Gastrocnemius medialis (tissue), 4 donors: ENCODE data around the gene ODC1. TPM values are rescaled to one million over a fixed set of nuclear protein-coding genes. Genes with fewer than 3 reads are reported as not detected.
A peak's percentile ranks its signal among the peaks of the same experiment; 100 is the strongest.

ENCODE experiments used
- ATAC-seq, 2 donors: fragments of 150-250 bp; one replicate each; pipeline ENCODE4 v1.9.1; 2016
- DNase-seq, 2 donors: peaks; one replicate each; pipeline ENCODE4 v3.0.0-alpha.2; 2019
- H3K27ac ChIP-seq, 4 donors: fragments of 200-600 bp; sonication (generic); 1 replicate in 1 of 4; 2 replicates in 3 of 4; pipeline ENCODE4 v1.5.1; 2016 to 2018; ENCODE audit warnings: mild to moderate bottlenecking in 2 of 4, moderate library complexity in 1 of 4
- H3K27me3 ChIP-seq, 3 donors: fragments of 200-600 bp; sonication (generic) in 2 of 3; 1 replicate in 1 of 3; 2 replicates in 2 of 3; pipeline versions ENCODE4 v1.5.1 to v1.6.0; 2016 to 2019; ENCODE audit warnings: mild to moderate bottlenecking in 1 of 3, moderate library complexity in 1 of 3
- H3K36me3 ChIP-seq, 2 donors: fragments of 200-600 bp; sonication (generic) in 1 of 2; one replicate each; pipeline ENCODE4 v1.5.1; 2017 to 2018
- H3K4me1 ChIP-seq, 2 donors: fragments of 200-600 bp; sonication (generic) in 1 of 2; one replicate each; pipeline ENCODE4 v1.5.1; 2016 to 2017; ENCODE audit warnings: mild to moderate bottlenecking in 2 of 2
- H3K4me3 ChIP-seq, 4 donors: fragments of 200-600 bp; sonication (generic) in 3 of 4; 1 replicate in 1 of 4; 2 replicates in 3 of 4; pipeline ENCODE4 v1.5.1; 2016 to 2019; ENCODE audit warnings: mild to moderate bottlenecking in 2 of 4
- H3K9me3 ChIP-seq, 3 donors: fragments of 200-600 bp; sonication (generic) in 2 of 3; 1 replicate in 1 of 3; 2 replicates in 2 of 3; pipeline ENCODE4 v1.5.1; 2016 to 2019
- CTCF ChIP-seq, 5 experiments: fragments of 450-650 bp in 3 of 5; fragments of 200-600 bp in 2 of 5; sonication (generic) in 2 of 5; IDR thresholded peaks in 4 of 5; conservative IDR thresholded peaks in 1 of 5; 1 replicate in 4 of 5; 2 replicates in 1 of 5; pipeline ENCODE4 v1.5.1; 2016 to 2019; ENCODE audit warnings: antibody characterized with exemption in 5 of 5, mild to moderate bottlenecking in 3 of 5, moderate library complexity in 3 of 5
- POLR2A ChIP-seq, 2 donors: fragments of 450-650 bp; IDR thresholded peaks; one replicate each; pipeline ENCODE4 v1.6.1; 2017; ENCODE audit warnings: antibody characterized with exemption in 2 of 2, mild to moderate bottlenecking in 2 of 2, moderate library complexity in 2 of 2
- in situ Hi-C, 4 donors: fragments of 200-750 bp; cut with MboI; loops; one replicate each; pipeline versions ENCODE4 v1.15.0 to v1.8.0; 2017; ENCODE audit warnings: low sequenced_read_pairs in 4 of 4
- intact Hi-C: fragments of 100-400 bp; cut with DNase I; formaldehyde crosslinking; loops from one replicate; pipeline ENCODE4 v1.15.1; 2023; ENCODE audit warnings: low total_unique reads
- total RNA-seq, 4 donors: library from RNA; depleted of rRNA; stranded (reverse); fragments of >200 nt; gene quantifications; one replicate each; pipeline versions ENCODE4 v1.1.0 to v1.2.3, GENCODE V29; 2016

Gene ODC1
- total RNA-seq, 4 donors from 2014 or later, result 134 to 339 (median 255) TPM

GRCh38 chr2:10494351-10495066, 46.4 kb upstream of the ODC1 start:
- Histone ChIP-seq H3K4me1 (peaks cover 3 to 9% of the 10 kb centered on the region in 2 donors), H3K27ac (no peak overlapping the region), H3K9me3 (no peaks in the 10 kb centered on the region), H3K27me3 (no peaks in the 10 kb centered on the region), H3K4me3 (no peak overlapping the region), H3K36me3 (no peaks in the 10 kb centered on the region)
- ATAC-seq (no peak), DNase-seq (no peak)
- TF ChIP-seq POLR2A (IDR thresholded peaks at IDR 0.05) (no peak), CTCF (IDR thresholded peaks at IDR 0.05 in 4 of 5, conservative IDR thresholded peaks at IDR 0.05 in 1 of 5) (no peak)
- in situ Hi-C loops (no loop called here), intact Hi-C loops (no loop called here)

DNA sequence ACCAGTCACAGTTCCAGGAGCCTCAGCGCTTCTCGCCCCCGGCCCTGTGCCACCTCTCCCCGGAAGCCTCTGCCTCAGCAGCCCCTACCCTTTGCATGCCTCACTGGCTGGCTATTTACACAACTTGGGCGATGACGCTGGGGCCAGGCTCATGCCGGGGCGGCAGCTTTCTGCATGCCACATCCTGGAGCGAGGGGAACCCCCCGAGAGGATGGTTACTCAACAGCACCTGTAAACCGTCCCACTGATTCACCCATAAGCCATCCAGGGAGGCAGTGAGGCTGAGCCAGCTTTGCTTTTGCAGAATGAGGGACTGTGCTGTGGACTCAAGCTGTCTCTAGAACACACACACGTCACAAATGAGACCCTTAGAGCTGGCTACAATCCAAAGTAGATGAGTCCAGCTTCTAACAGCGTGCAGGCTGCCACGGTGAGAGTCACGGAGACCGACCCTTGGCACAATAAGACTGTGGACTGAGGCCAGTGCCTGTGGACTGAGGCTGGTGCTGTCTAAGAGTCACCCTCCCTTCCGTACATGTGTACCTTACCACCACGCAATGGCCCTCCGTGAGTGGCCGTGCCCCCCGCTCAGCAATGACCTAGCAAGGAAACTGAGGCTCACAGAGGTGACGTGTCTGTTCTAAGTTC, 45.6 kb upstream of the ODC1 start:
- H3K27me3 ChIP-seq, result no peaks in the 10 kb centered on the region
- DNase-seq, result peak in 1 of 2 donors; percentile 19
- no peak for ATAC-seq

DNA sequence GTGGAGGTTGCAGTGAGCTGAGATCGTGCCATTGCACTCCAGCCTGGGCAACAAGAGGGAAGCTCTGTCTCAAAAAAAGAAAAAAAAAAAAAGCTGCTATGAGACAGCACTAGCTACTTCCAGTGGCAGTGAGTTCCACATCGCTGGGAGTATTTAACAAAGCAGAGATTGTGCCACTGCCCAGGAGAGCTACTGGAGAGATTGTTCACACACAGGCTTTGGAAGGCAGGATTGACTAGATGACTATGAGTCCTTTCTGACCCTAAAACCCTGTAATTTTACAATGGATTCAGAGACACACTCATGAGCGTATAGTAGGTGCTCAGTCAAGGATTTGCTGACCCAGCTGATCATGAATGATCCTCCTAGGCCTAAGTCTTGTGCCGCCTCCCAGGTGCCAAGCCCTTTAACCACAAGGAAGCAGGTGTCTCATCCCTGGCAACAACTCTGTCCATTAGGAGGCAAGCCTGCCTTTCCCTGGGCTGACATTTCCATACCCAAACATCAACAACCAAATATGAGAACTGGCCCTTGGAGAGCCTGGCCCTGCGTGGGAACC, 45.0 kb upstream of the ODC1 start:
- no peaks in the 10 kb centered on the region for H3K27me3 ChIP-seq
- H3K36me3 ChIP-seq, result no peaks in the 10 kb centered on the region

More for the DNA sequence above, 45.6 kb upstream of the ODC1 start:
- Histone ChIP-seq H3K9me3 (no peaks in the 10 kb centered on the region), H3K4me1 (peaks cover 3 to 9% of the 10 kb centered on the region in 2 donors), H3K36me3 (no peaks in the 10 kb centered on the region), H3K27ac (no peak overlapping the region), H3K4me3 (no peak overlapping the region)
- TF ChIP-seq CTCF (IDR thresholded peaks at IDR 0.05 in 4 of 5, conservative IDR thresholded peaks at IDR 0.05 in 1 of 5) (no peak), POLR2A (IDR thresholded peaks at IDR 0.05) (no peak)
- in situ Hi-C loops, result no loop called here
- intact Hi-C loops, result no loop called here

DNA sequence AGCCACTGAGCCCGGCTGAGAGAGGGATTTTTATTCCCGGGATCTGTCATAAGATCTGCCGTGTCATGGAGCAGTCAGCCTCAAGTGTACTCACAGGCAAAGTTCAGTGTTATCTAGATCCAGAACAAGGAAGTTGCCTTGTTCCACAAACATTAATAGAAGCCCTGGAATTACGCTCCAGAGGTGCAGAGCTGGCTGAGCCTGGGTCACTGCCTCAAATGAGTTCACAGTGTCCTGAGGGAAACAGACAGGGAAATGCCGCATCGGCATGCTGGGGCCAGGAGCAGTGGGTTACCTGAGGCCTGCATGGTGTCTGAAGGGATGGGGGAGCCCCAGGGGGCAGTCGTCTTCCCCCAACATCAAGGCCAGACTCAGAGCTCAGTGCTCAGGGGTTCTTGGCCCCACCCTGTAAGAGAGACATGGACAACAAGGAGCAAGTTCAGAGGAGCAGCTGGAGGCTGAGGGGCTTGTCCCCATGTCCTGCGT, 42.7 kb upstream of the ODC1 start:
- in situ Hi-C loops (no loop called here), intact Hi-C loops (no loop called here)
- Histone ChIP-seq H3K36me3 (no peaks in the 10 kb centered on the region), H3K27me3 (no peaks in the 10 kb centered on the region), H3K27ac (no peak overlapping the region), H3K9me3 (no peaks in the 10 kb centered on the region), H3K4me3 (no peak overlapping the region), H3K4me1 (no peaks in the 10 kb centered on the region)
- no peak for TF ChIP-seq CTCF (IDR thresholded peaks at IDR 0.05 in 4 of 5, conservative IDR thresholded peaks at IDR 0.05 in 1 of 5)
- TF ChIP-seq POLR2A (IDR thresholded peaks at IDR 0.05), result no peak
- DNase-seq (no peak), ATAC-seq (no peak)

More for the DNA sequence above, 45.0 kb upstream of the ODC1 start:
- Histone ChIP-seq H3K4me3 (no peak overlapping the region), H3K27ac (no peak overlapping the region), H3K4me1 (peaks cover 2 to 7% of the 10 kb centered on the region in 2 donors), H3K9me3 (no peaks in the 10 kb centered on the region)
- intact Hi-C loops, result no loop called here
- DNase-seq (no peak), ATAC-seq (no peak)
- TF ChIP-seq CTCF (IDR thresholded peaks at IDR 0.05 in 4 of 5, conservative IDR thresholded peaks at IDR 0.05 in 1 of 5) (no peak), POLR2A (IDR thresholded peaks at IDR 0.05) (no peak)
- in situ Hi-C loops, result no loop called here
